ENCODE data around the gene NOVA2. TPM values are rescaled to one million over a fixed set of nuclear protein-coding genes. Genes with fewer than 3 reads are reported as not detected.

Gene NOVA2
- total and polyA plus RNA-seq, 2 donors (not counting 3 experiments of a cell fraction or from before 2014, with no cell fraction given) = 5.6 to 34.2 TPM

GRCh38 chr19:45906221-45906620 lies 67.4 kb downstream of the NOVA2 start:
- no peaks in the 10 kb centered on the region for H3K79me2 ChIP-seq (ENCODE audit: control insufficient read depth, insufficient read depth, low read length)
- FAIRE-seq (no peak), DNase-seq (ENCODE audit: low read depth, low spot score) (no peak)
- H3K27ac ChIP-seq (ENCODE audit: insufficient read depth, low read depth, low read length) = no peak overlapping the region
- dilution Hi-C loops (cut with MboI; ENCODE audit: extremely low pct_ligation_motif_present, low sequenced_read_pairs) (no loop called here), intact Hi-C loops (cut with micrococcal nuclease) (no loop called here)
- CTCF ChIA-PET = no interaction called here
- BruUV-seq (replicated peaks) = no TSS peak
- TF ChIP-seq JUN (IDR thresholded peaks at IDR 0.05; ENCODE audit: borderline replicate concordance, insufficient read depth, insufficient read length, low read depth) (no peak), CTCF (IDR thresholded peaks at IDR 0.05; ENCODE audit: extremely low read depth in 1 of 2, insufficient read depth in 1 of 2, low read depth in 1 of 2, low read length in 2 of 2) (no peak), MYC (IDR thresholded peaks at IDR 0.05; ENCODE audit: low read depth, low read length) (no peak), GATA2 (IDR thresholded peaks at IDR 0.05; ENCODE audit: insufficient read depth, insufficient read length, low read depth, low read length) (no peak), MAX (IDR thresholded peaks at IDR 0.05; ENCODE audit: insufficient read depth, insufficient read length) (no peak), FOS (IDR thresholded peaks at IDR 0.05; ENCODE audit: borderline replicate concordance, insufficient read depth, low read length) (no peak), POLR2AphosphoS5 (IDR thresholded peaks at IDR 0.05; ENCODE audit: insufficient read depth, low read depth, low read length) (no peak), POLR2A (IDR thresholded peaks at IDR 0.05; ENCODE audit: low read depth, low read length) (no peak)
- H4K20me1 ChIP-seq (replicated peaks; ENCODE audit: control insufficient read depth, extremely low read depth, insufficient read depth, low read length) = no peaks in the 10 kb centered on the region
- H3K27me3 ChIP-seq (ENCODE audit: control insufficient read depth in 2 of 2, insufficient read depth in 2 of 2, low read length in 2 of 2) = no peaks in the 10 kb centered on the region
- no peak overlapping the region for H2AFZ ChIP-seq (ENCODE audit: low read depth, low read length)
- POLR2A ChIA-PET = no interaction called here
- no peak overlapping the region for H3K4me2 ChIP-seq (ENCODE audit: insufficient read depth, low read length)
- peaks cover 7% of the 10 kb centered on the region for H3K4me1 ChIP-seq (ENCODE audit: control insufficient read depth, extremely low read depth, insufficient read depth, low read length)
- no peaks in the 10 kb centered on the region for H3K36me3 ChIP-seq (ENCODE audit: control insufficient read depth in 2 of 2, extremely low read depth in 1 of 2, insufficient read depth in 2 of 2, low read length in 2 of 2)
- H3K9ac ChIP-seq (replicated peaks; ENCODE audit: extremely low read depth, insufficient read depth, low read length) = no peak overlapping the region
- no peaks in the 10 kb centered on the region for H3K9me1 ChIP-seq (replicated peaks; ENCODE audit: control insufficient read depth, extremely low read depth, insufficient read depth, low read length)
- no peak overlapping the region for H3K4me3 ChIP-seq (replicated peaks in 1 of 3; ENCODE audit: insufficient read depth in 1 of 3, low read depth in 1 of 3, low read length in 3 of 3)
- H3K9me3 ChIP-seq (replicated peaks; ENCODE audit: control insufficient read depth, insufficient read depth, low read length) = no peaks in the 10 kb centered on the region
